GM18508 (cell line): ENCODE results near the gene HLA-DPB1.

ENCODE experiments used
- ATAC-seq: cut with Tn5 transposase; IDR thresholded peaks from one replicate; pipeline ENCODE4 v1.9.1; 2021; ENCODE audit warnings: moderate number of reproducible peaks; ENCODE audit not compliant: insufficient read depth, unreplicated experiment

Gene HLA-DPB1

DNA sequence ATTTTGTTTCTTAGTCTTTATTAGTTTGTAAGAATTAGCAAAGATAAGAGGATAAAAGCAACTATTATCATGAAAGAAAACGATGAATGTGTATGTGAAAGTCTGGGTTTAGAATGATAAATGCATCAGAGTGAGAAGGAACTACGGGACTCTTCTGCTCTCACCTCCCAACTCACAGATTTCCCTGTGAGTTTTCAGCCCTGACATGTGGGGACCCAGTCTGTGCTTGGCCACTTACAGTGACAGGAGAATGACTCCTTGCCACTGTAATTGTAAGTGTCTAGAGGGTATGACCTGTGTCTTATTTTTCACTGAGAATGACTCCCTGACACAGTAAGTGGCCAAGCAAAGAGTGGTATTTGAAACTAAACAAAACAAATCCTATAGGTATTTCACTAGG, 4.9 kb upstream of the HLA-DPB1 start:
- no peak for ATAC-seq

DNA sequence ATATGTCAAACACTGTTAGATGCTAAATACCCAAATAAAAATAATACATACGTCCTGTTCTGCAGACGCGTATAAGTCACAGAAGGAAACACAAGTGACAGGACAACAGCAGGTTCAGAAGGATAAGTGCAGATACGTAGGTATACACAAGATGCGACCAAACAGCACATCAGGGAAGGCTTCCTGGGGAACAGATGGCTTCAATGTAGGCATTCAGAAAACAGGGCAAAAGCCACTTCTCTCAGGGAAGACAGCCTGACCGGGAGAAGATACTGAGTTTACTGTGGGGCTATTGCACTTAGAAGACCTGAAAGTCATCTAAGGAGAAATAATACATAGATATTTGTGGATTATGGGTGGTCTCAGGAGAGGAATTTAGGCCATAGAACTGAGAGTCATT, 4.2 kb upstream of the HLA-DPB1 start:
- ATAC-seq, result no peak

DNA sequence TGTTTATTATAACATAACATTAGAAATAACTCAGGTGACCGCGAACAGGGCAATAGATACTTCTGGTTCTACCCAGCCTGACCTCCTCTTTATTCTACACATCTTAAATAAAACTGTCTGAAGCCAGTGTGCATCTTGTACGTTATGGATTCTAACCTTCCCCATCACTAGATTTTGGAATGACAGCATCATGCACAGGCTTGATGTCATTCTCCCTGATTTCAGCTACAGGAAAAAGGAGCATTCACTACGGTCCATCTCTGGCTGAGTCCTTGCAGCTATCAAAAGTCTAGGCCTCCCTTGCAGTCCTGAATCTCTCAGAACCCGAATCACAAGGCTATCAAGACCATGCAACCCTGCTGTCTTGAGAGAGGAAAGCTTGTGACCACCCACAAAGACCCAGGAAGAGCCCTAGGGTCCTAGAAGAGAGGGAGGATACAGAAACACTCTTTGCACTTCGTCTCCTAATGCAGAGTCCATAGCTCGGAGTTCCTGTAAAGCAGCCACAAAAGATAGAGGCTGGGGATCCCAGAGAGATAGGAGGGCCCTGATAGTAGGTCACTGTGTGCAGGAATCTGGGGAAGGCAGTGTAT, 3.2 kb upstream of the HLA-DPB1 start:
- ATAC-seq, result no peak

DNA sequence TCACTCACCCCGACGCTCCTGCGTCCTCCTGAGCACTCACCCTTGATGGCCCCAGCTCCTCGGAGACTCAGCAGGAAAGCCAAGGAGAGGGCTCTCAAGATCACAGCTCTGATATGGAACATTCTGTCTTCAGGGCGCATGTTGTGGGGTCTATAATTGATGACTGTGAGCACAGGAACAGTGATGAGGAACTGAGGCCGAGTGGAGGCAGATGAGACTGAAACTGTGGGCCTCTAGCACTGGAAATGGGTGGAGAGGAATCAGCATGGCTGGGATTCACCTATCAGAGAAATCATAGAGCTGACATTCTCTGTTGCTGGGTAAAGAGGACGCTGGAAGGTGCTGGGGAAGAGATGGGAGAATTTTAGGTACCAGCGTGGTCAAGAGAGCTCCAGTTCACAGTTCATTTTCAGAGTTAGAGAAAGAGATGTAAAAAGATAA, 2.3 kb upstream of the HLA-DPB1 start, which contains the start of gene HLA-DPA1:
Gene HLA-DPA1, minus strand, starts transcription at position 219 of the 441 bp plus-strand sequence.
- ATAC-seq, result no peak

DNA sequence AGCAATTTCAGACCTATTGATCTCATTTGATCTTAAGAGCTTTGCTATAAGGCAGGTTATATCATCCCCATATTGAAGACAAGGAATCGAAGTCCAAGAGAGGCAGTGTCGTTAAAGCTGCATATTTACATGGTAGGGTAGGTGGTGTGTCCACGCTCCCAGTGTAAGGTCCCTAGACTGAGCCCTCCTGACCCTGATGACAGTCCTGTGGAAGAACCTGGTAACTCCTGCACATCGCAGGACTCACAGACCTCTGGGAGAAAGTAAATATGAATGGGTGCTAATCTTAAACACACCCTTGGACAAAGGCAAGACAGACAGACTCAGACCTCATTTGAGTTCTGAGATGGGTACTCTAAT, 602 bp upstream of the HLA-DPB1 start:
- no peak for ATAC-seq

DNA sequence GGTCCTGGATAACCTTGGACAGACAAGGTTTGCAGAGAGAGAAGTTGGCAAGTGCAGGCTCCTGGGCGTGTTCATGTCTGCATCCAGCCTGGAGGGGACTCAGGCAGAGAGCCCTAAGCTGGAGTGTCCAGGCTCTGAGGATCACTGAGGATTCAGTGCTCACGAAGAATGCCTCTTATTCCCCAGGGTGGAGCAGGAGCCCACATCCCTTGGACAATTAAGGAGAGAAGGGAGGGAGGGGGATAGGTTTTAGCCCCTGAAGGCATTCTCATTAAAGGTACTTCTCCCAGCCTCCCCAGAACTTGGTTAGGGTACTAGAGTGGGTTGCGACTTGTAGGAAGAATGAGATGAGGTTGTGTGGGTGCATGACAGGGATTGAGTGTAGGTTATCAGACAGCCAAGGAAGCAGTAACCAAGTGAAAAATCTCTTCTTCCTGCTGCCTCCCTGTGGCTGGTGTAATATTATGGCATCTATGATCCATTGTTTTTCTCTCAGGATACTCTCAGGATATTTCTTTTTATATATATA, 680 bp downstream of the HLA-DPB1 start:
- ATAC-seq, result no peak

DNA sequence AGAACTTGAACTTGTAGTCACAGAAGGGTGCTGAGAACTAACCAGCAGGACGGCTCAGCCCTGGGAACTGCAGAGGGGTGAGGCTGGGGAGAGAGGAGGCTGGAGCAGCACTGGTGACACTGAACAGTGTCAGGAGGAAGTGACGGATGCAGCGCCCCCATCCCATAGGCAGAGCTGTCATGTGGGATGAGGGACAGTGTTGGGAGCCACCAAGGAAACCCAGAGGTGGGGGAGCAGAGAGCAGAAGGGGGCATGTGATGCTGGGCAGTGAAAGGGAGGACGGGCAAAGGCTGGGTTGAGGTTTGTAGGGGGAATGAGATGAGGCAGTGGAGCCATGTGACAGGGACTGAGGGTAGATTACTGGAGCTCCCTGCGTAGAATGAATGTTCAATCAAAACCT, 2.1 kb downstream of the HLA-DPB1 start:
- ATAC-seq, result no peak

DNA sequence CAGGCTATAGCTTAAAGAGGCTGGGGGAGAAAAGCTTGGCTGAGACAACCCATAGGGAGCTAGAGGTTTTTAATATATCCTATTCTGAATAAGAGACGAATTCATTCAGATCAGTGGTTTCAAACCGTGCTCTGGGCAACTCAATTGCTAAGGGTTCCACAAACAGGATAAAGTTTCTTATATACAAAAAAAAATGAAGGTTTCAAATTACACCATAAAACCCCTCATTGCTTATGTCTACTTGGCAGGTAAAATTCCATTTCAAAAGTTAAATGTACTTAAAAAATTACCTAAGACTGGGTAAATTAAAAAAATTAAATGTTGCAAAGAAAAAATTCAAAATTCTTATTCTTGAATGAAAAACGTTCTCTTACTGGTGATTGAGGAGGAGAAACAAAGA, 2.7 kb downstream of the HLA-DPB1 start:
- ATAC-seq, result no peak

DNA sequence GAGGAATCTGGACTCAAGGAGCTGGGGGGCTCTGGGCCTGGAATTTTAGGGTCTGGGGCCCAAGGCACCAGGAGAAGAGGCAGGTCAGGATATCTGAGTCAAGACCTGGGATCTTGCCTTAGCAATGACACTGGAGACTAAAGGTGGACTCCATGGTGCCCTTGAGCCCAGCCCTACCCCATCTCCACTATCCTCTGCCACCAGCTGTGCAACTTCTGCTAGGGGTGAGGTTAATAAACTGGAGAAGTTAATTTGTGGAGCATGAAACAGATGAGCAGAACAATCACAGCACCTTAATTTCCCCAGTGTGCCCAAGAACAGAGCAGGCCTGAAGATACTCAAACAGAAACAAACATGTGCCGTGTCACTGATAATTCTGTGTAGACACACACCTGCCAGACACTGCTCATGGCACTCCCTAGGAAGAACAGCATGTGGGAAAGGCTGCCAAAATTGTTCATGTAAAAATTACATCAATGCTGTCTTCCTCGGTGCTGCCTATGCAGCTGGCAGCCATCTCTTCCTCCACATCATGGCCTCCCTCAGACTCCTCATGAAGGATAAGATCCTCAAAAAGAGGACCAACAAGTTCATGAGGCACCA, 3.2 kb downstream of the HLA-DPB1 start:
- no peak for ATAC-seq

DNA sequence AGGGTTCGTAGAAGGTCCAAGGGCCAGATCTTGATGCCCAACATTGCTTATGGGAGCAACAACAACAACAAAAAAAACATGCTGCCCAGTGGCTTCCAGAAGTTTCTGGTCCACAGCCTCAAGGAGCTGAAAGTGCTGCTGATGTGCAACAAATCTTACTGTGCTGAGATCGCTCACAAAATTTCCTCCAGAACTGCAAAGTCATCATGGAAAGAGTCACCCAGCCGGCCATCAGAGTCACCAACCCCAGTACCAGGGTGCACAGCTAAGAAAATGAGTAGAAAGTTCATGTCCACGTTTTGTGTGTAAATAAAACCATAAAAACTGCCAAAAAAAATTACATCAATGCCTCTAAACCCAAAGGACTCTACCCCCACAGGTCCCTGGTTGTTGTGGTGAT, 3.8 kb downstream of the HLA-DPB1 start:
- no peak for ATAC-seq

DNA sequence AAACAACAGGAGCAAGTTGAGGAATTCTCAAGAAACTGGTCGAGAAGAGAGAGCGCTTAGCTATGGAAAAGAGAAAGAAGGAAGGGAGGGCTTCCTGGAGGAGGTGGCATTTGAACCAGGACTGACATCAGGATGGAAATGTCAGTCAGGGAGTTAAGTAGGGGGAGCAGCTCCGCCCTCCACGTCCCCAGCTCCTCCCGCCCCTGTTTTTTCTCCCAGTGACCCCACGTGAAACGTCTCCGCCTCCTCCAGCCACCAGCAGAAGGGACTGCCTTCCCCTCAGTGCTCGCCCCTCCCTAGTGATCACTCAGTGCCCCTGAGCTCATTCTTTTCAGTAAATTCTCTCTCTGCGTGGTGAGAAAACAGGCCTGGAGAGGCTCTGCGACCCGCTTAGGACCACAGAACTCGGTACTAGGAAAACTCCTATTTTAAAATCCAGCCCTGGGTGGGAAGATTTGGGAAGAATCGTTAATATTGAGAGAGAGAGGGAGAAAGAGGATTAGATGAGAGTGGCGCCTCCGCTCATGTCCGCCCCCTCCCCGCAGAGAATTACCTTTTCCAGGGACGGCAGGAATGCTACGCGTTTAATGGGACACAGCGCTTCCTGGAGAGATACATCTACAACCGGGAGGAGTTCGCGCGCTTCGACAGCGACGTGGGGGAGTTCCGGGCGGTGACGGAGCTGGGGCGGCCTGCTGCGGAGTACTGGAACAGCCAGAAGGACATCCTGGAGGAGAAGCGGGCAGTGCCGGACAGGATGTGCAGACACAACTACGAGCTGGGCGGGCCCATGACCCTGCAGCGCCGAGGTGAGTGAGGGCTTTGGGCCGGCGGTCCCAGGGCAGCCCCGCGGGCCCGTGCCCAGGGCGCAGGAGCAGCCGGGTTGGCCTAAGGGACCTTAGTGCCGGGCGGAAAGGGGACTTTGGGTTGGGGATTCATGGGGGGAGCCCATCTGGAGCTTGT, 4.6 kb downstream of the HLA-DPB1 start:
- ATAC-seq, result no peak

DNA sequence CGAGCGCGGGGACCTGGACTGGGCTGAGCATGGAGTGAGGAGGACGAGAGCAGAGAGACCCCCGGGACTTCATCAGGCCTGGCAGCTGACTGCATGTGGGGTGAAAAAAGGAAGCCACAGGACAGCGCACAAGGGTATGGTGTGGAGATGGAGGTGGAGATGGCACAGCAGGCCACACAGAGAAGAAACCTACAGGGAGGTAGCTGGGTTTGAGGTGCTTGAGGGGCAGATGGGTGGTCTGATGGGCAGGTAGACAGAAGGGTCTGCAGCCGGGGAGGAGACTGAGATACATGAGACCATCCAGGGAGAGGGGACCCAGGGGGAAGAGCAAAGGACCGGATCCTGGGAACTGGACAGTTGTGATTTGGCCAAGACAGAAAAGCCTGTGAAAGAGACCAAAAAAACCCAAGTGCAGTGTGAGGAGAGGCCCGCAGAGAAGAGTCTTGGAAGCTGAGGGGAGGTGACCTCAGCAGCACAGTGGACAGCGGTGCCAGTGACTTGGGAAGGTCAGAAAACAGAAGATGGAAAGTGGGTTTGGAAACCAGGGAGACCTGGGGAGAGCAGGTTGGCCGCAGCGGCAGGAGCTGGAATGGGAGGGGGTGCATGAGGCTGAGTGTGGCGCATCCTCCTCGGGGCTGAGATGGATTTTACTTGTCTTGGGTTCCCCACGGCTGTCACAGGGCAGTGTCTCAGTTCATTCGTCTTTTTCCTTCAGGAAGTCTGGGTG, 5.5 kb downstream of the HLA-DPB1 start:
- ATAC-seq, result no peak

DNA sequence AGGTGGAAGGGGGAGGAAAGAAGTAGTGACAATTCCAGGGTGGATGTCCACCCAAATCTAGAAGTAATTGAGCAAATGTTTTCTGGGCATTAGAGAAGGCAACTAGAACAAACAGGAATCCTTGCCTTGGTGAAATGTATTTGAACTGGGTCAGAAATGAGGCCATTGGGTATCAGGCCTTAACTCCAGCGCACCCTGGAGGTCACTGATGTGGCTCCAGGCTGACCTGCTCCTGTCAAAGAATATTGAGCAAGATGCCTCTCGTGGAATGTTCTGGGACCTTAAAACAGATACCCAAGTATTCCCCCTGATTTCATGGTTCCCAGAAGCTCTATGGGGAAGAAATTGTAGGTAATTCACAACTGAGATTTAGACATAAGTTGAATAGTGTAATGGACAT, 6.9 kb downstream of the HLA-DPB1 start:
- no peak for ATAC-seq

DNA sequence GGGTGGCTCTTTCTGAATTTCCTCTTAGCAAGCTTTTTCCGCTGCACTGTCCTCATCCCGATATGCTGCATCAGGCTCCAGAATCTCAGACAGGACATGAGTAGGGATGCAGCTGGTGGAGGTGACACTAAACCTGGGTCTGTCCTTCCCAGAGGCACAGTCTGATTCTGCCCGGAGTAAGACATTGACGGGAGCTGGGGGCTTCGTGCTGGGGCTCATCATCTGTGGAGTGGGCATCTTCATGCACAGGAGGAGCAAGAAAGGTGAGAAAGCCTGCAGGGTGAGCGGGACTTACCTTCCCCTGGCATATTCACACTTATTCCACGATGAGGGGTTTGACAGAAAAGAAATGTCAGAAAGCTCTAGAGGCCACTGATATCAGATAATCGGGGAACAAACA, 9.8 kb downstream of the HLA-DPB1 start:
- ATAC-seq, result no peak

DNA sequence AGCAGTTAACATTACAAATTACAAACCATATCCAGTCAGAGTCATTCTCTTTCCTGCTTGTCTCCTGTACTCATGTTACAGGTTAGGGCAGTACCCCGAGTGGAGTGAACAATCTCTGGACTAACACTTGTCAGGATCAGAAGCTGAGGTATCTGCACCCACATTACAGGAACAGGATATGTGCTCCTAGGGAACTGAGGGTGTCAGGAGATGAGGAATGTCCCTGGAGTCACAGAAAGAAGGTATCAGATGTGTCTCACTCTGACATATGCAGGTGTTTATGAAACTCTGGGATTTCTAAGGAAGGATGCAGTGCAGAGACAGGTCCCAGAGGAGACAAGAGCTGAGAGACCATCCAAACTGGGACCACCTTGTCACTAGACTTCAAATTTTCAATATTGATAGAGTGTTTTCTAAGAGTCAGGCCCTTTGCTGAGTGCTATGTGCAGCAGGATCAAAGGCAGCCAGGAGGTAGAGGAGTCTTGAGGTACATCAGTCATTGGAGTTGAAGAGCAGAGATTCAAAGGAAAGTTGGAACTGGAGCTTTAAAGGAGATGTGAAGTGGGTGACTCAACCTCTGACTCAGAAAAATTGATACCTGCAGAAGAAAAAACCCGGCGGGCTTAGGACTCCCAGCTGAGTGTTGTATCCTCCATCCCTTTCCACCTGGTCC, 12.6 kb downstream of the HLA-DPB1 start:
- ATAC-seq, result no peak

DNA sequence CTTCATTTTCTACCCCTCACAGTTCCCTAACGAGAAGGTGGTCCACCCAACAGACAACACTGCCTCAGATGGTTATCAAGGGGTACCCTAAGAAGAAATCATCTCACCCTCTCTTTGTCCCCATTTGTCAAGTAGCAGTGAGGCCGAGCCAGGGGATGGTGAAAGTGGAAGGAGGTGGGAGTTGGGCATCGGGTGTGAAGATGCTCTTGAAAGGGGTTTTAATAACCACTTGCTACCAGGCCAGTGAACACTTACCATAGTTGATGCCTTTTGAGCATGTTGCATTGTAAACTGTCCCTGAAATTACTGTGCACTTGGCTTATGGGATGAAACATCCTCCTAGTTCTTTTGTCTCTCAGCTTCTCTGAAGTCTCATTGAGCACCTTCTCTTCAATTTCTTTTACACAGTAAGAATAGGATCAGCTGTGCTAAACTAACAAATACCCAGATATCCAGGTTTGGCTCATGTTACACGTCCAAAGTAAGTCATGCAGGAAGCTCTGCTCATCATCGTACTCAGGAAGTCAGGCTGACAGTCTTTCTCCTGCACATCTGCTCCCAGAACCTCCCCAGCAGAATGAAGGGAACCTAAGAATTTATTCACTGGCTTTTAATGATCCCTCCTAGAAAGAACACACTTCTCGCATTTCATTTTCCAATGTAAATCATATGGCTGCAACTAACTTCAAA, 13.3 kb downstream of the HLA-DPB1 start:
- ATAC-seq, result no peak

DNA sequence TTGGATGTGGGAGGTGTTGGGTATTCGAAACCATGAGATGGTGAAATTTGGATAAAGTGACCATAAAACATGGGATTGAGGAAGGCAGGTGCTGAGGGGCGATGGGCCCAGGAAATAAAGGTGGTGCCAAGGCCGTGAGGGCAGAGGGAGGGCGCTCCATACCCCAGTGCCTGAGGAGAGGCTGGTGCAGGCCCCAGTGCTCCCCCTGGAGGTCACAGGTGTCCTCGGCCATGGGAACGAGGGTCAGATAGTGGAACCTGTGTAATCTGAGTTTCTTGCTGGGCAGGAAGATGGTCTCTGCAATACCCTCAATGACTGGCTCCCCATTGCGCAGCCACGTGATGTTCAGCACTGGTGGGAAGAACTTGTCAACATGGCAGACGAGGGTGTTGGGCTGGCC, 16.2 kb downstream of the HLA-DPB1 start:
- ATAC-seq, result no peak

DNA sequence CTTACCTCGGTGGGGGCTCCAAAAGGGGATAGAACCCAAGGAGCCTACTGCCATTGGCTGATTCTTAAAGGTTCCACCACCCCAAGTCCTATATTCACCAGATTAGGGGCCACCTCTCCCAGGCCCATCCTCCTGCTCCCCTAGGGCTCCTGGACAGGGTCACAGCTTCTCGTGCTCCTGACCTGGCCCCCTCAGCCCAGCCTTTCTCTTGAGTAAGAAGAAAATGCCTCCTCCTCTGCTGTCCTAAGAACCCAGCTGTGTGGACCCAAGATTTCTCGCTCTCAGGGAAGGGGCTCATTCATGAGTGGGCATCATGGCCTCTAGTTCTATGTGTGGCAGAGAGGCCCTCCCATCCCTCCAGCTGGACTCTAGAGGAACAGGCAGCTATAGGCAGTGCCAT, 16.6 kb downstream of the HLA-DPB1 start:
- no peak for ATAC-seq

DNA sequence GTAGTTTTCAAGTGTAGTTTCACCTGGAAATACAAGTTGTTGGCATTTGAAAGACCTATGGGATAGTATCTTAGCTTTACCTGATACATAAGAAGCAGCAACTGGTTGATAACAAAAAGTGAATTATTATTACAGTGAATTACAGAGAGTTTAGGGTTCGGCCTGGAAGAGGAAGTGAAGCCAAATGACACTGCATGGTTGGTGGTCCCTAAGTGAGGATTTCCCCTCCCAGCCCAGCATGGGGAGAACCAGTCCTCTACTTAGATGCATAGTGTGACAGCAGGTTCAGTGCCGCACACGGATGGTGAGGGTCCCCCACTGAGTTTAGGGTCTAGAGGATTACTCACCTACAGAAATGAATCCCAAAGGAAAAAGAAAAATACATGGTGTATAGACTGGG, 18.1 kb downstream of the HLA-DPB1 start:
- no peak for ATAC-seq
